Astrocyte (in vitro differentiated cells and primary cell): ENCODE data around the gene CCSER1.

Experiments
- CTCF ChIP-seq: IDR thresholded peaks from 2 replicates; pipeline ENCODE4 v1.5.1; 2011; ENCODE audit warnings: low read depth, mild to moderate bottlenecking, inconsistent platforms, low read length, moderate library complexity; ENCODE audit not compliant: insufficient read depth
- EZH2 ChIP-seq: IDR thresholded peaks from 2 replicates; pipeline ENCODE4 v1.6.1; 2012; ENCODE audit warnings: mild to moderate bottlenecking, low read length, inconsistent platforms; ENCODE audit not compliant: insufficient read depth

DNA sequence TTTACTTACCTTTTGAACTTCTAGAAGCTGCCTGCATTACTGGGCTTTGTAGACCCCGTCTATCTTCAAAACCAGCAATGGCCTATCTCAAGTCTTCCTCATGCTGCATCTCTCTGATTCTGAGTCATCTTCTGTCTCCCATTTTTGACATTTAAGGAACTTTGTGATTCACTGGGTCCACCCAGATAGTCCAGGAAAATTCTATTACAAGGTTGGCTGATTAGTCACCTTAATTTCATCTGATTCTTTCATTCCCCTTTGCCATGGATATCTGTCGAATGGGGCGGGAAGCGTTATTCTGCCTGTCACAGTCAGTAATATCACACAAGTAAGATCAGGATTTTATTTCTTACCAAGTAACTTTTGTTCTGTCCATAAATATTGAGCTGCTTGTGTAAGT lies 618.0 kb downstream of the CCSER1 start:
- TF ChIP-seq CTCF (no peak), EZH2 (no peak)
